ENCODE results near the gene ASAP2.

- no peak for TF ChIP-seq EZH2 (IDR thresholded peaks at IDR 0.05; ENCODE audit: low read length)
- TF ChIP-seq CTCF (optimal IDR thresholded peaks at IDR 0.05 in 1 of 3, IDR thresholded peaks at IDR 0.05 in 1 of 3, conservative IDR thresholded peaks at IDR 0.05 in 1 of 3; ENCODE audit: extremely low read depth in 1 of 3, insufficient read depth in 2 of 3, low read length in 3 of 3): no peak
Measured at GRCh38 chr2:9408641-9409151, 202.1 kb downstream of the ASAP2 start.
